ENCODE results near the gene KLF15. TPM values are rescaled to one million over a fixed set of nuclear protein-coding genes. Genes with fewer than 3 reads are reported as not detected.

KLF15 gene
- total and polyA plus RNA-seq, 4 donors = 18.1 to 31.3 (median 24.6) TPM

GRCh38 chr3:126321490-126321889, 35.7 kb downstream of the KLF15 start:
- ATAC-seq (ENCODE audit: insufficient read depth, low FRiP score) = no peak
- no peak for DNase-seq
- 79 to 80% methylated on average over 9 of the region's 9 CpGs for WGBS, 2 donors

GRCh38 chr3:126320517-126321293, 36.5 kb downstream of the KLF15 start:
- no peak for TF ChIP-seq CTCF (IDR thresholded peaks at IDR 0.05; ENCODE audit: control extremely low read depth, extremely low read depth)
- DNase-seq (no peak), ATAC-seq (ENCODE audit: insufficient read depth, low FRiP score) (no peak)
- Histone ChIP-seq H3K36me3 (ENCODE audit: control insufficient read depth in 4 of 4, insufficient read depth in 4 of 4, low read length in 4 of 4) (no peaks in the 10 kb centered on the region), H3K9ac (ENCODE audit: insufficient read depth in 1 of 2, low read length in 2 of 2) (no peak overlapping the region), H3K4me1 (ENCODE audit: control insufficient read depth in 5 of 5, insufficient read depth in 5 of 5, low read length in 5 of 5) (peaks cover 0 to 10% (median 4%) of the 10 kb centered on the region in 5 donors), H3K27ac (ENCODE audit: low read depth in 1 of 2, low read length in 1 of 2) (no peak overlapping the region), H3K27me3 (ENCODE audit: control insufficient read depth in 3 of 3, insufficient read depth in 3 of 3, low read length in 2 of 3) (no peaks in the 10 kb centered on the region), H3K9me3 (ENCODE audit: control insufficient read depth in 4 of 4, insufficient read depth in 3 of 4, low read length in 3 of 4) (peaks cover 0 to 4% (median 0%) of the 10 kb centered on the region in 4 donors), H3K4me3 (no peak overlapping the region)
- WGBS, 2 donors = 85 to 91% methylated on average over 7 of the region's 7 CpGs

More at GRCh38 chr3:126321490-126321889, 35.7 kb downstream of the KLF15 start:
- H3K4me3 ChIP-seq = no peak overlapping the region
- no peaks in the 10 kb centered on the region for H3K36me3 ChIP-seq (ENCODE audit: control insufficient read depth in 4 of 4, insufficient read depth in 4 of 4, low read length in 4 of 4)
- TF ChIP-seq CTCF (IDR thresholded peaks at IDR 0.05; ENCODE audit: control extremely low read depth, extremely low read depth) = no peak
- no peaks in the 10 kb centered on the region for H3K27me3 ChIP-seq (ENCODE audit: control insufficient read depth in 3 of 3, insufficient read depth in 3 of 3, low read length in 2 of 3)
- H3K4me1 ChIP-seq (ENCODE audit: control insufficient read depth in 5 of 5, insufficient read depth in 5 of 5, low read length in 5 of 5) = peaks cover 0 to 3% (median 0%) of the 10 kb centered on the region in 5 donors
- no peak overlapping the region for H3K27ac ChIP-seq (ENCODE audit: low read depth in 1 of 2, low read length in 1 of 2)
- peaks cover 0 to 4% (median under 1%) of the 10 kb centered on the region in 4 donors for H3K9me3 ChIP-seq (ENCODE audit: control insufficient read depth in 4 of 4, insufficient read depth in 3 of 4, low read length in 3 of 4)
- no peak overlapping the region for H3K9ac ChIP-seq (ENCODE audit: insufficient read depth in 1 of 2, low read length in 2 of 2)

DNA sequence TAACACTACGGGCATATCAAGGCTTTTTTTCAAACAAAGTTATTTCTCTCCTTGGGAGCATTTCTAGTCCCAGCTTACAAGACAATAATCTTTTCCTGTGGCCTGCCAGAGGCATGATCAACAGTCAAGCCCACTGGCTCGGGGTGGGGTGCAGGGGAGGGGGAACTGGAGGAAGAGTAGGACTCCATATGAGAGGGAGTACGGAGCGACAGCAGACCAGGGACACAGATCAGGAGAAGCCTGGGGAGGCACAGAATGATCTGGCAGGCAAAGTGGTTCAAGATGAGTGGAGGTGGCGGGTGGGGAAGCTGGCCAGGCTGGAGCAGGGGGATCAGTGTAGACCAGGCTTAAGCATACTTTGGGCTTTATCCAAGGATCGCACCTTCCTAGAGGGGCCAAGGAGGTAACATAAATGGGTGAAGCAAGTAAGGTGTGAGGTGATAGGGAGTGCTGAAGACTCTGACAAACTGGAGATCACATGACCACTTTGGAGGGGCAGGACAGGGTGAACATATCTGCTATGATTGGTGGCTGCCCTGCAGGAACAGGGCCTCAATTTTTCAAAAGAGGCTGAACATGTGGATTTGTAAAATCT, 37.4 kb downstream of the KLF15 start:
- H3K36me3 ChIP-seq (ENCODE audit: control insufficient read depth in 4 of 4, insufficient read depth in 4 of 4, low read length in 4 of 4) = no peaks in the 10 kb centered on the region
- ATAC-seq (ENCODE audit: insufficient read depth, low FRiP score) = no peak
- H3K4me1 ChIP-seq (ENCODE audit: control insufficient read depth in 5 of 5, insufficient read depth in 5 of 5, low read length in 5 of 5) = peaks cover 0 to 19% (median 10%) of the 10 kb centered on the region in 5 donors
- peaks cover 0 to 4% (median 0%) of the 10 kb centered on the region in 4 donors for H3K9me3 ChIP-seq (ENCODE audit: control insufficient read depth in 4 of 4, insufficient read depth in 3 of 4, low read length in 3 of 4)
- WGBS, 2 donors = 77 to 80% methylated on average over 6 of the region's 6 CpGs
- no peak overlapping the region for H3K9ac ChIP-seq (ENCODE audit: insufficient read depth in 1 of 2, low read length in 2 of 2)
- H3K27ac ChIP-seq (ENCODE audit: low read depth in 1 of 2, low read length in 1 of 2) = no peak overlapping the region
- no peak for DNase-seq
- H3K27me3 ChIP-seq (ENCODE audit: control insufficient read depth in 3 of 3, insufficient read depth in 3 of 3, low read length in 2 of 3) = no peaks in the 10 kb centered on the region
- no peak for TF ChIP-seq CTCF (IDR thresholded peaks at IDR 0.05; ENCODE audit: control extremely low read depth, extremely low read depth)
- no peak overlapping the region for H3K4me3 ChIP-seq
